IMR-90 (cell line): ENCODE data around the gene SCCPDH. TPM values are rescaled to one million over a fixed set of nuclear protein-coding genes. Genes with fewer than 3 reads are reported as not detected.

Experiments used
- ATAC-seq: fragments of 200-7000 bp; cut with Tn5 transposase; 2 replicates; pipeline ENCODE4 v1.9.1; 2020; ENCODE audit warnings: low read depth, mild to moderate bottlenecking, moderate library complexity
- BruUV-seq: library from RNA; stranded (reverse); fragments of 400-500 nt; replicated peaks from 2 replicates; lab custom pipeline; 2021; lab: Mats Ljungman, UMichigan
- CTCF ChIA-PET: fragments of 300-600 bp; formaldehyde crosslinking; extraction: SDS; loops from one replicate; lab custom pipeline; 2021; ENCODE audit warnings: antibody characterized with exemption; lab: Yijun Ruan, JAX
- POLR2A ChIA-PET: fragments of 300-600 bp; sonication (Branson Sonifier 250); formaldehyde crosslinking; loops from one replicate; lab custom pipeline; 2022; ENCODE audit warnings: antibody characterized with exemption; ENCODE audit not compliant: unreplicated experiment; lab: Charles Lee
- DNase-seq: peaks from one replicate; pipeline ENCODE4 v3.0.0; 2013
- H2AFZ ChIP-seq: replicated peaks from 2 replicates; pipeline ENCODE3; 2013; ENCODE audit warnings: low read length, mild to moderate bottlenecking; ENCODE audit not compliant: poor library complexity
- H2AK5ac ChIP-seq: 2 replicates; pipeline ENCODE4 v1.6.1; 2013; ENCODE audit warnings: low read depth, low read length, inconsistent platforms
- H2AK9ac ChIP-seq: replicated peaks from 2 replicates; pipeline ENCODE3; 2013; ENCODE audit warnings: mild to moderate bottlenecking, low read depth, low read length, moderate library complexity; ENCODE audit not compliant: poor library complexity
- H2BK120ac ChIP-seq: 2 replicates; pipeline ENCODE4 v1.6.1; 2013; ENCODE audit warnings: low read depth, low read length, inconsistent platforms
- H2BK15ac ChIP-seq: 3 replicates; pipeline ENCODE4 v1.6.1; 2013; ENCODE audit warnings: low read depth, low read length, inconsistent platforms
- H2BK20ac ChIP-seq: 2 replicates; pipeline ENCODE4 v1.6.1; 2013; ENCODE audit warnings: low read depth, mild to moderate bottlenecking, inconsistent platforms, low read length, moderate library complexity
- H2BK5ac ChIP-seq: 2 replicates; pipeline ENCODE4 v1.6.1; 2013; ENCODE audit warnings: mild to moderate bottlenecking, low read depth, low read length, inconsistent platforms; ENCODE audit not compliant: poor library complexity, severe bottlenecking
- H3K14ac ChIP-seq: replicated peaks from 2 replicates; pipeline ENCODE4 v1.6.1; 2013; ENCODE audit warnings: low read depth, low read length, inconsistent platforms
- H3K18ac ChIP-seq: 2 replicates; pipeline ENCODE4 v1.6.1; 2013; ENCODE audit warnings: low read depth, low read length, control low read depth
- H3K23ac ChIP-seq: 2 replicates; pipeline ENCODE4 v1.6.1; 2013; ENCODE audit warnings: low read depth, low read length, inconsistent platforms
- H3K27ac ChIP-seq: 2 replicates; pipeline ENCODE4 v1.5.1; 2013; ENCODE audit warnings: mild to moderate bottlenecking, control low read depth, low read length; ENCODE audit not compliant: insufficient read depth
- H3K27me3 ChIP-seq: 2 replicates; pipeline ENCODE4 v1.6.1; 2013; ENCODE audit warnings: low read length; ENCODE audit not compliant: control insufficient read depth, insufficient read depth
- H3K36me3 ChIP-seq: 2 replicates; pipeline ENCODE4 v1.6.1; 2013; ENCODE audit warnings: low read length, mixed read lengths; ENCODE audit not compliant: control insufficient read depth, insufficient read depth
- H3K4ac ChIP-seq: 2 replicates; pipeline ENCODE4 v1.6.1; 2013; ENCODE audit warnings: low read depth, low read length, inconsistent platforms
- H3K4me1 ChIP-seq: 2 replicates; pipeline ENCODE4 v1.6.1; 2013; ENCODE audit warnings: low read length, mixed read lengths; ENCODE audit not compliant: control insufficient read depth, insufficient read depth
- H3K4me2 ChIP-seq: 2 replicates; pipeline ENCODE4 v1.6.1; 2013; ENCODE audit warnings: low read depth, mild to moderate bottlenecking, control low read depth, low read length, moderate library complexity
- H3K4me3 ChIP-seq: 2 replicates; pipeline ENCODE4 v1.5.1; 2013; ENCODE audit warnings: low read depth, mild to moderate bottlenecking, control low read depth, low read length, moderate library complexity; ENCODE audit not compliant: insufficient read depth
- H3K56ac ChIP-seq: 2 replicates; pipeline ENCODE4 v1.6.1; 2013; ENCODE audit warnings: low read length, inconsistent platforms; ENCODE audit not compliant: insufficient read depth; ENCODE audit errors: extremely low read depth
- H3K79me1 ChIP-seq, 2 experiments: 2 replicates each; pipeline ENCODE4 v1.6.1; 2013; ENCODE audit warnings: low read length in 2 of 2, inconsistent platforms in 1 of 2, low read depth in 1 of 2
- H3K9ac ChIP-seq: 2 replicates; pipeline ENCODE4 v1.6.1; 2013; ENCODE audit warnings: low read depth, low read length, control low read depth
- H3K9me1 ChIP-seq: 2 replicates; pipeline ENCODE4 v1.6.1; 2013; ENCODE audit warnings: low read length, inconsistent platforms; ENCODE audit not compliant: insufficient read depth
- H3K9me3 ChIP-seq: 2 replicates; pipeline ENCODE4 v1.6.1; 2013; ENCODE audit warnings: low read length; ENCODE audit not compliant: control insufficient read depth, insufficient read depth
- H4K20me1 ChIP-seq: 2 replicates; pipeline ENCODE4 v1.6.1; 2013; ENCODE audit warnings: low read length, inconsistent platforms; ENCODE audit not compliant: insufficient read depth
- H4K5ac ChIP-seq: 2 replicates; pipeline ENCODE4 v1.6.1; 2013; ENCODE audit warnings: mild to moderate bottlenecking, low read depth, low read length, control low read depth
- H4K8ac ChIP-seq, 2 experiments: 2 replicates each; pipeline ENCODE4 v1.6.1; 2013; ENCODE audit warnings: low read depth in 2 of 2, low read length in 2 of 2, control low read depth in 1 of 2, inconsistent platforms in 1 of 2
- H4K91ac ChIP-seq: 2 replicates; pipeline ENCODE4 v1.6.1; 2013; ENCODE audit warnings: low read depth, low read length, inconsistent platforms; ENCODE audit not compliant: insufficient read depth
- BHLHE40 ChIP-seq: fragments of 150-350 bp; IDR thresholded peaks from 2 replicates; pipeline ENCODE4 v1.6.1; 2016; ENCODE audit warnings: mild to moderate bottlenecking, low read depth, low read length
- CEBPB ChIP-seq: IDR thresholded peaks from 2 replicates; pipeline ENCODE4 v1.6.1; 2012; ENCODE audit warnings: low read depth, low read length, improper control_type of control experiment
- CHD1 ChIP-seq: IDR thresholded peaks from 2 replicates; pipeline ENCODE4 v1.6.1; 2012; ENCODE audit warnings: low read depth, low read length, improper control_type of control experiment
- MAFK ChIP-seq: IDR thresholded peaks from 2 replicates; pipeline ENCODE4 v1.6.1; 2012; ENCODE audit warnings: low read depth, low read length, improper control_type of control experiment
- MXI1 ChIP-seq: IDR thresholded peaks from 2 replicates; pipeline ENCODE4 v1.6.1; 2012; ENCODE audit warnings: low read depth, mild to moderate bottlenecking, low read length, moderate library complexity, borderline replicate concordance
- NFE2L2 ChIP-seq: fragments of 150-350 bp; IDR thresholded peaks from 2 replicates; pipeline ENCODE4 v1.6.1; 2016; ENCODE audit warnings: low read depth, mild to moderate bottlenecking, low read length
- POLR2A ChIP-seq: IDR thresholded peaks from 2 replicates; pipeline ENCODE4 v1.6.1; 2012; ENCODE audit warnings: mild to moderate bottlenecking, low read depth, low read length
- RAD21 ChIP-seq: IDR thresholded peaks from 2 replicates; pipeline ENCODE4 v1.6.1; 2012; ENCODE audit warnings: low read length, improper control_type of control experiment
- RCOR1 ChIP-seq: IDR thresholded peaks from 2 replicates; pipeline ENCODE4 v1.6.1; 2012; ENCODE audit warnings: mild to moderate bottlenecking, low read length, improper control_type of control experiment; ENCODE audit not compliant: insufficient replicate concordance
- RFX5 ChIP-seq: IDR thresholded peaks from 2 replicates; pipeline ENCODE4 v1.8.0; 2012; ENCODE audit warnings: low read depth, mild to moderate bottlenecking, low read length, moderate library complexity
- WGBS, 2 experiments: methylation state at CpG; one replicate each; pipeline versions ENCODE4 v1.1.5 to v1.1.7; 2013; ENCODE audit warnings: missing lambda C conversion rate in 2 of 2; ENCODE audit not compliant: insufficient read length in 1 of 2; ENCODE audit errors: extremely low coverage in 2 of 2; 5-methylcytosine and 5-hydroxymethylcytosine counted together
- dilution Hi-C: fragments of 300-500 bp; cut with HindIII; formaldehyde crosslinking; loops from one replicate; pipeline ENCODE4 v1.14.3; 2018; ENCODE audit warnings: low sequenced_read_pairs; ENCODE audit not compliant: unreplicated experiment
- in situ Hi-C: fragments of 300-500 bp; cut with MboI; formaldehyde crosslinking; loops from 3 replicates; pipeline ENCODE4 v1.14.3; 2019; ENCODE audit warnings: low sequenced_read_pairs, inconsistent platforms, mixed read lengths
- intact Hi-C: fragments of 100-400 bp; cut with micrococcal nuclease; formaldehyde crosslinking; loops from 2 replicates; pipeline ENCODE4 v1.10.0; 2022
- polyA plus RNA-seq, 3 experiments: library from polyadenylated mRNA; depleted of rRNA; stranded (reverse); fragments of >200 nt; gene quantifications; 2 replicates each; pipeline ENCODE4 v1.2.3, GENCODE V29; 2012; ENCODE audit warnings: low replicate concordance in 1 of 3
- total RNA-seq: library from RNA; depleted of rRNA; stranded (reverse); fragments of >200 nt; gene quantifications from 2 replicates; pipeline ENCODE4 v1.2.3, GENCODE V29; 2012
- TF ChIP-seq, protein P1 (sequence below): fragments of 150-350 bp; IDR thresholded peaks from 2 replicates; pipeline ENCODE4 v1.6.1; 2016; ENCODE audit warnings: low read depth, mild to moderate bottlenecking, low read length, moderate library complexity, borderline replicate concordance
- TF ChIP-seq, protein P2 (sequence below): fragments of 150-350 bp; IDR thresholded peaks from 2 replicates; pipeline ENCODE4 v1.6.1; 2017; ENCODE audit warnings: mild to moderate bottlenecking, antibody characterized with exemption, low read length, low read depth
- TF ChIP-seq, protein P3 (sequence below): conservative IDR thresholded peaks from 2 replicates; pipeline ENCODE4 v1.5.1; 2012; ENCODE audit warnings: mild to moderate bottlenecking, low read depth, low read length, improper control_type of control experiment

SCCPDH gene
- total and polyA plus RNA-seq, 2 of the 4 experiments (the other 2 are of a cell fraction), result 26.9 to 37.8 TPM

- TF ChIP-seq BHLHE40, result no peak
Observed at GRCh38 chr1:246699095-246699735, 25.0 kb upstream of the SCCPDH start (continued).

DNA sequence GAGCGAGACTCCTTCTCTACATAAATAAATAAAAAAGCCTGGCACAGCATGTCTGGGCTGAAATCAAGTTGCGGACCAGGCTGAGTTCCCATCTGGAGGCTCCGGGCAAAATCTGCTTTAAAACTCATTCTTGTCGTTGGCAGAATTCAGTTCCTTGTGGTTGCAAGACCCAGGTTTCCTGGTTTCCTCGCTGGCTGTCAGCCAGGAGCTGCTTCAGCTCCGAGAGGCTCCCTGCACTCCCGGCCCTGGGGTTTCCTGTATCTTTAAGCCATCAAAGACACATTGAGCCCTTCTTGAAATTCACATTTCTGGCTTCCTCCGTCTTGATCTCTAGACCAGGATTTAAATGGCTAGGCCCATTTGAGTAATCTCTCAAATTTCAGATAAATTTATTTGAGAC, 20.6 kb upstream of the SCCPDH start:
- no peak overlapping the region for H4K5ac ChIP-seq
- H2BK5ac ChIP-seq, result no peak overlapping the region
- no peaks in the 10 kb centered on the region for H4K20me1 ChIP-seq
- peaks cover 5% of the 10 kb centered on the region for H3K4me1 ChIP-seq
- H3K14ac ChIP-seq, result no peak overlapping the region
- BruUV-seq, result no TSS peak
- peak overlapping the region in 1 of 2 experiments; percentile 38; a peak in 3 of 4 replicates for H4K8ac ChIP-seq
- H3K4me2 ChIP-seq, result no peak overlapping the region
- H2AK5ac ChIP-seq, result 0 out of 2 replicates have a peak overlapping the region, but pooled peaks have one; percentile 70
- peak overlapping the region; percentile 57 for H2BK20ac ChIP-seq
- H3K27me3 ChIP-seq, result no peaks in the 10 kb centered on the region
- ChIA-PET CTCF (no interaction called here), POLR2A (no interaction called here)
- no peaks in the 10 kb centered on the region; the same call in 1 of the 2 replicates for H3K9me1 ChIP-seq
- peak overlapping the region; percentile 53 for H2AFZ ChIP-seq
- H3K27ac ChIP-seq, result no peak overlapping the region
- intact Hi-C loops, result no loop called here
- H2AK9ac ChIP-seq, result no peak overlapping the region
- DNase-seq (no peak), ATAC-seq (no peak)
- in situ Hi-C loops, result no loop called here
- no peak overlapping the region for H3K23ac ChIP-seq
- peak overlapping the region; percentile 58 for H4K91ac ChIP-seq
- peak overlapping the region; percentile 58; the same call in 1 of the 2 replicates for H2BK120ac ChIP-seq
- peak overlapping the region; percentile 25; the same call in 1 of the 2 replicates for H3K4ac ChIP-seq
- H2BK15ac ChIP-seq, result peak overlapping the region; percentile 83; the same call in 1 of the 3 replicates
- no peaks in the 10 kb centered on the region for H3K79me1 ChIP-seq
- H3K18ac ChIP-seq, result no peak overlapping the region
- dilution Hi-C loops, result no loop called here
- H3K36me3 ChIP-seq, result no peaks in the 10 kb centered on the region
- H3K9ac ChIP-seq, result no peak overlapping the region
- H3K4me3 ChIP-seq, result no peak overlapping the region
- no peaks in the 10 kb centered on the region for H3K9me3 ChIP-seq
- WGBS, 2 experiments, result 85% methylated on average over 4 of the region's 8 CpGs; no CpG with 5 or more reads in 1 of the 2 experiments
- no peak overlapping the region for H3K56ac ChIP-seq
- TF ChIP-seq, protein P1, sequence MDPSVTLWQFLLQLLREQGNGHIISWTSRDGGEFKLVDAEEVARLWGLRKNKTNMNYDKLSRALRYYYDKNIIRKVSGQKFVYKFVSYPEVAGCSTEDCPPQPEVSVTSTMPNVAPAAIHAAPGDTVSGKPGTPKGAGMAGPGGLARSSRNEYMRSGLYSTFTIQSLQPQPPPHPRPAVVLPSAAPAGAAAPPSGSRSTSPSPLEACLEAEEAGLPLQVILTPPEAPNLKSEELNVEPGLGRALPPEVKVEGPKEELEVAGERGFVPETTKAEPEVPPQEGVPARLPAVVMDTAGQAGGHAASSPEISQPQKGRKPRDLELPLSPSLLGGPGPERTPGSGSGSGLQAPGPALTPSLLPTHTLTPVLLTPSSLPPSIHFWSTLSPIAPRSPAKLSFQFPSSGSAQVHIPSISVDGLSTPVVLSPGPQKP, result no peak
- no peak for TF ChIP-seq POLR2A
- TF ChIP-seq, protein P2, sequence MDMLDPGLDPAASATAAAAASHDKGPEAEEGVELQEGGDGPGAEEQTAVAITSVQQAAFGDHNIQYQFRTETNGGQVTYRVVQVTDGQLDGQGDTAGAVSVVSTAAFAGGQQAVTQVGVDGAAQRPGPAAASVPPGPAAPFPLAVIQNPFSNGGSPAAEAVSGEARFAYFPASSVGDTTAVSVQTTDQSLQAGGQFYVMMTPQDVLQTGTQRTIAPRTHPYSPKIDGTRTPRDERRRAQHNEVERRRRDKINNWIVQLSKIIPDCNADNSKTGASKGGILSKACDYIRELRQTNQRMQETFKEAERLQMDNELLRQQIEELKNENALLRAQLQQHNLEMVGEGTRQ, result no peak
- TF ChIP-seq RCOR1, result no peak
- TF ChIP-seq NFE2L2, result no peak
- TF ChIP-seq RAD21, result no peak
- TF ChIP-seq, protein P3, sequence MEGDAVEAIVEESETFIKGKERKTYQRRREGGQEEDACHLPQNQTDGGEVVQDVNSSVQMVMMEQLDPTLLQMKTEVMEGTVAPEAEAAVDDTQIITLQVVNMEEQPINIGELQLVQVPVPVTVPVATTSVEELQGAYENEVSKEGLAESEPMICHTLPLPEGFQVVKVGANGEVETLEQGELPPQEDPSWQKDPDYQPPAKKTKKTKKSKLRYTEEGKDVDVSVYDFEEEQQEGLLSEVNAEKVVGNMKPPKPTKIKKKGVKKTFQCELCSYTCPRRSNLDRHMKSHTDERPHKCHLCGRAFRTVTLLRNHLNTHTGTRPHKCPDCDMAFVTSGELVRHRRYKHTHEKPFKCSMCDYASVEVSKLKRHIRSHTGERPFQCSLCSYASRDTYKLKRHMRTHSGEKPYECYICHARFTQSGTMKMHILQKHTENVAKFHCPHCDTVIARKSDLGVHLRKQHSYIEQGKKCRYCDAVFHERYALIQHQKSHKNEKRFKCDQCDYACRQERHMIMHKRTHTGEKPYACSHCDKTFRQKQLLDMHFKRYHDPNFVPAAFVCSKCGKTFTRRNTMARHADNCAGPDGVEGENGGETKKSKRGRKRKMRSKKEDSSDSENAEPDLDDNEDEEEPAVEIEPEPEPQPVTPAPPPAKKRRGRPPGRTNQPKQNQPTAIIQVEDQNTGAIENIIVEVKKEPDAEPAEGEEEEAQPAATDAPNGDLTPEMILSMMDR, result no peak
- no peak for TF ChIP-seq MXI1
- TF ChIP-seq CEBPB, result no peak
- no peak for TF ChIP-seq RFX5
- TF ChIP-seq BHLHE40, result no peak
- TF ChIP-seq CHD1, result no peak
- TF ChIP-seq MAFK, result no peak
